Bronchial epithelial cell (primary cell): ENCODE measurements around the gene NTM. TPM values are rescaled to one million over a fixed set of nuclear protein-coding genes. Genes with fewer than 3 reads are reported as not detected.

ENCODE experiments used
- DNase-seq: peaks from one replicate; pipeline ENCODE4 v3.0.0-alpha.2; 2010; ENCODE audit warnings: low read depth
- FAIRE-seq: peaks from 2 replicates; lab custom pipeline; 2011; peaks lifted over from hg19 to GRCh38; lab: Jason Lieb, UNC
- H3K27me3 ChIP-seq: 2 replicates; pipeline ENCODE4 v1.5.1; 2011; ENCODE audit warnings: low read length; ENCODE audit not compliant: control insufficient read depth, insufficient read depth
- H3K36me3 ChIP-seq: 2 replicates; pipeline ENCODE4 v1.5.1; 2011; ENCODE audit warnings: low read length; ENCODE audit not compliant: control insufficient read depth, insufficient read depth
- H3K4me3 ChIP-seq: 2 replicates; pipeline ENCODE4 v1.5.1; 2011; ENCODE audit warnings: mild to moderate bottlenecking, low read depth, low read length, control low read depth
- CTCF ChIP-seq: IDR thresholded peaks from 2 replicates; pipeline ENCODE4 v1.5.1; 2011; ENCODE audit warnings: mild to moderate bottlenecking, moderate library complexity, low read length, control low read depth, inconsistent platforms; ENCODE audit not compliant: insufficient read depth, severe bottlenecking
- total RNA-seq: library from RNA; depleted of rRNA; stranded (reverse); fragments of >200 nt; gene quantifications from 2 replicates; pipeline ENCODE4 v1.2.1, GENCODE V29; 2014

Gene NTM
- total RNA-seq, 1 donor from 2014 or later, result 4.2 TPM

DNA sequence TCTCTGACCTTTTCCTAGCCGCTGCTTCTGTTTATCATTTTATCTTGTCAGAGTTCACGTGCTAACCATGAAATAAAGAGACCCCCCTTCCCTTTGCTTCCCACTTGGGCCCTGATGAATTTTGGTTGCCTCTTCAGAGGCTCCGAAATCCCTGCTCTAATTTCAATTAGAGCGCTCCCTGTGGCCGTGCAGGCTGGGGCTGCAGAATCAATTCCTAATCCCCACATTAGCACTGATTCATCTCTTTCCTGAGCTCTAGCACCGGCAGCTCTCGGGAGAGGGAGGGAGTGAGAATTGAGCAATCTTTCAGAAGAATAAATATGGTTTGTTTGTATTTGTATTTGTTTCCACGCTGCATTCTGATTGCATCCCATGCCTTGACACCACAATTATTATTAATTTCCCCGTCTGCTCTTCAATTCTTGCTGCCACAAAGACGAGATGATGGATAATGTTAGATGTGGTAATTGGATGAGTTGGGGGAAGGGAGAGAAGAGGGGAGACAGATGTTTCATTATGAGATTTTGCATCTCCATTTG, 76.9 kb downstream of the NTM start:
- no peak for TF ChIP-seq CTCF
- Histone ChIP-seq H3K27me3 (no peaks in the 10 kb centered on the region), H3K4me3 (no peak overlapping the region), H3K36me3 (no peaks in the 10 kb centered on the region)
- FAIRE-seq, result no peak
- no peak for DNase-seq

DNA sequence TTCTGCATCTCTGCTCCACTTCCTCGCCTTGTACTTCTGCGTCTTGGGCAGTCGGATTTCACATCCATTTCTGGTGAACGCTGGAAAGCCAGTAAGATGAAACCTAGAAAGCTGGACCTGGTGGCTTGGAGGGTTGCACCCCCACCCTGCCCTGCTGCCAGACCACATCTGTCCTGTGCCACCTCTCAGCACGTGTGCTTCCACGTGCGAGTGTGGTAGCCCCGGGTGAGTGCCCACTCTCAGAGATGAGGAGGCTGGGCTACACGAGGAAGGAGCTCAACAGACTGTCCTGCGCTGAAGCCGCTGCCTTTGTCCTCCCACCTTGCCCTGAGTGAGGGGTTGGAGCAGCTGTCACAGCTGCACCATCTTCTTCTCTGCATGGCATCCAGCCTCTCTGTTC, 77.5 kb downstream of the NTM start:
- DNase-seq, result no peak
- Histone ChIP-seq H3K36me3 (no peaks in the 10 kb centered on the region), H3K27me3 (no peaks in the 10 kb centered on the region), H3K4me3 (no peak overlapping the region)
- no peak for FAIRE-seq
- TF ChIP-seq CTCF, result no peak

- no peak for FAIRE-seq
Observed at GRCh38 chr11:131449036-131450019, 78.9 kb downstream of the NTM start.

DNA sequence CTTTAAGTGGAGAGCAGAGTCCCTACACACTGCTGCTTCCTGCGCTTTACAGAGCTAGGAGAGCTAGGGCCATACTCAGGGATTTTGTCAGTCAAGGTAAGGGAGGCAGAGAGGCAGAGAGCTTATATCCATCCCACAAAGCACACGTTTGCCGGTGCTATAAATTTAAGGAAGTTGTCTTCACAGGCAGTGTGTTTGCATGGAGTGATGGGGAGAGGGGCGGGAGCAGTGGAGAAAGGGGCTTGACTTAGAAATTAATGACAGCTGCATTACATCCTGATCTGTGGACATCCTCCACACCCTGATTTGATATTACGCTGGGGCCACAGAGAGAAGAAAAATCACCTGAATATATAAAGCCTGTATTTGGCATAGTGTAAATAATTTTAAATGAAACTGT, 84.1 kb downstream of the NTM start:
- no peaks in the 10 kb centered on the region for H3K27me3 ChIP-seq
- FAIRE-seq (no peak), DNase-seq (no peak)
- H3K4me3 ChIP-seq, result no peak overlapping the region
- TF ChIP-seq CTCF, result no peak
- H3K36me3 ChIP-seq, result no peaks in the 10 kb centered on the region

More at GRCh38 chr11:131449036-131450019, 78.9 kb downstream of the NTM start:
- no peaks in the 10 kb centered on the region for H3K27me3 ChIP-seq
- DNase-seq, result no peak
- TF ChIP-seq CTCF, result no peak
- no peak overlapping the region for H3K4me3 ChIP-seq
- no peaks in the 10 kb centered on the region for H3K36me3 ChIP-seq

DNA sequence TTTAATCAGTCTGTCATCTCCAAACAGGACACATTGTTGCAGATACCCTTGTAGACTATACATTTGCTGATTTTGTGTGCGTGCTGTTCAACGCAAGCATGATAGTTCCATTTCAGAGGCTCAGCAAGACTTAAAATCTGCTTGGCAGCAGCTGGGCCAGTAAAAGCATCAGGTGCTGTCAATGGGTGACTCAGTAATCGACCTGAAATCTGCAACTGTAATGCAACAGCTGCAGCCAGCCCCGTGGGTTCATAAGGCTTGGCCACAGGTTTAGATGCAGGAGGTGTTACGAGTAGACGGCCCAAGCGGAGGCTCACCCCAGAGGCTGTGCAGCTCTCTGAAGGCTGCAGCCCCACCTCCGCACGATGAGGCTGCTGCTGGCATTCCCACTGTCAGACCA, 84.6 kb downstream of the NTM start:
- TF ChIP-seq CTCF, result no peak
- DNase-seq (no peak), FAIRE-seq (no peak)
- no peaks in the 10 kb centered on the region for H3K36me3 ChIP-seq
- H3K27me3 ChIP-seq, result no peaks in the 10 kb centered on the region
- H3K4me3 ChIP-seq, result no peak overlapping the region
